ENCODE data around the gene DGKD. TPM values are rescaled to one million over a fixed set of nuclear protein-coding genes. Genes with fewer than 3 reads are reported as not detected.

DGKD gene
- total RNA-seq, 4 donors from 2014 or later: 26.3 to 41.3 (median 30.4) TPM

DNA sequence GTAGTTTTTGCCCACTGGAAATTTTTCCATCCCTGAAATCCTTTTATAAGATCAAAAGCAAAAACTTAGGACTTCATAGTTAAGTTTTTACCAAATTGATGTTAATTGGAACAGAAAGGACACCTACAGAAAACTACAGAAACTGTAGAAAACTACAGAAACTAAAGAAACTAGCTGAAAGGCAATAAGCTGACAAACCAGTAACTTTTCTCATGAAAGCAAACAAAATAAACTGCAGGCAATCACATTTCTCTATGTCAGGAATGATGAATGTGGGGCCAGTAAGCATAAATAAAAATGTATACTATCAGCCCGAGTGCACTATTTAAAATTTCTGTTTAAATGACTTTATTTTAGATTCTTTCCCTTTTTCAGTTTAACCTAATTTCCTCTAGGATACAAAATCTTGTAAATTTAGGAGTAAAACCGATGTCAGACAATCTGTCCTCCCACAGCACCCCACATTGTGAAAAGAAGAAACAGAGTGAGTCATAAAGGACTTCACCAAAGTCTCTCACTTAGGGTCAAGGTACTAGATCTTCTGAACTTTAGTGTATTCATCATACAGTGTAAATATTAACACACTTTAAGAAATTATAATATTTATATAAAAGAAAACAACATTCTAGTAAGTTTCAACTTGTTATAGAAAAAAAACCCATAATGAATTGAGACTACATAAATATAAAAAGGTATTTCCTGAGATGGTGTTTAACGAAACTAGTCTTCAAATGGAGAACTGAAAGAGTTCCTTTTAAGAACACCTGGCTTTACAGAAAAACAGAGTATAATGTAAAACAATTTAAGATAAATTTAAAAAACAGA, 165.7 kb downstream of the DGKD start:
- H3K4me3 ChIP-seq: no peak overlapping the region
- H3K9me3 ChIP-seq: no peaks in the 10 kb centered on the region
- in situ Hi-C loops (cut with MboI; ENCODE audit: low sequenced_read_pairs in 4 of 4) (no loop called here), intact Hi-C loops (cut with DNase I; ENCODE audit: low total_unique reads) (no loop called here)
- H3K27ac ChIP-seq: no peak overlapping the region
- H3K36me3 ChIP-seq: peaks cover 0 to 62% of the 10 kb centered on the region in 2 donors
- DNase-seq (no peak), ATAC-seq (no peak)
- no peaks in the 10 kb centered on the region for H3K27me3 ChIP-seq
- no peaks in the 10 kb centered on the region for H3K4me1 ChIP-seq
- no peak for TF ChIP-seq POLR2A (IDR thresholded peaks at IDR 0.05)
- TF ChIP-seq, protein P1, sequence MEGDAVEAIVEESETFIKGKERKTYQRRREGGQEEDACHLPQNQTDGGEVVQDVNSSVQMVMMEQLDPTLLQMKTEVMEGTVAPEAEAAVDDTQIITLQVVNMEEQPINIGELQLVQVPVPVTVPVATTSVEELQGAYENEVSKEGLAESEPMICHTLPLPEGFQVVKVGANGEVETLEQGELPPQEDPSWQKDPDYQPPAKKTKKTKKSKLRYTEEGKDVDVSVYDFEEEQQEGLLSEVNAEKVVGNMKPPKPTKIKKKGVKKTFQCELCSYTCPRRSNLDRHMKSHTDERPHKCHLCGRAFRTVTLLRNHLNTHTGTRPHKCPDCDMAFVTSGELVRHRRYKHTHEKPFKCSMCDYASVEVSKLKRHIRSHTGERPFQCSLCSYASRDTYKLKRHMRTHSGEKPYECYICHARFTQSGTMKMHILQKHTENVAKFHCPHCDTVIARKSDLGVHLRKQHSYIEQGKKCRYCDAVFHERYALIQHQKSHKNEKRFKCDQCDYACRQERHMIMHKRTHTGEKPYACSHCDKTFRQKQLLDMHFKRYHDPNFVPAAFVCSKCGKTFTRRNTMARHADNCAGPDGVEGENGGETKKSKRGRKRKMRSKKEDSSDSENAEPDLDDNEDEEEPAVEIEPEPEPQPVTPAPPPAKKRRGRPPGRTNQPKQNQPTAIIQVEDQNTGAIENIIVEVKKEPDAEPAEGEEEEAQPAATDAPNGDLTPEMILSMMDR (IDR thresholded peaks at IDR 0.05 in 4 of 5, conservative IDR thresholded peaks at IDR 0.05 in 1 of 5): no peak

Other genes with a start within 250 kb of the DGKD start
- 10 to 100 TPM; 20.8 to 36.1 (median 35.9) TPM for gene ATG16L1, start 102.8 kb upstream of the DGKD start, total RNA-seq
- gene SAG, start 46.7 kb upstream of the DGKD start, total RNA-seq: under 1 TPM in 1 of 4 donors, not detected in 3; 0.10 TPM
- 10 to 100 TPM; 10.9 to 29.2 (median 12.4) TPM for gene USP40, start 212.3 kb downstream of the DGKD start, total RNA-seq